ENCODE results near the gene NUP210.

GRCh38 chr3:13393427-13394360 is 26.4 kb downstream of the NUP210 start:
- TF ChIP-seq, protein P1, sequence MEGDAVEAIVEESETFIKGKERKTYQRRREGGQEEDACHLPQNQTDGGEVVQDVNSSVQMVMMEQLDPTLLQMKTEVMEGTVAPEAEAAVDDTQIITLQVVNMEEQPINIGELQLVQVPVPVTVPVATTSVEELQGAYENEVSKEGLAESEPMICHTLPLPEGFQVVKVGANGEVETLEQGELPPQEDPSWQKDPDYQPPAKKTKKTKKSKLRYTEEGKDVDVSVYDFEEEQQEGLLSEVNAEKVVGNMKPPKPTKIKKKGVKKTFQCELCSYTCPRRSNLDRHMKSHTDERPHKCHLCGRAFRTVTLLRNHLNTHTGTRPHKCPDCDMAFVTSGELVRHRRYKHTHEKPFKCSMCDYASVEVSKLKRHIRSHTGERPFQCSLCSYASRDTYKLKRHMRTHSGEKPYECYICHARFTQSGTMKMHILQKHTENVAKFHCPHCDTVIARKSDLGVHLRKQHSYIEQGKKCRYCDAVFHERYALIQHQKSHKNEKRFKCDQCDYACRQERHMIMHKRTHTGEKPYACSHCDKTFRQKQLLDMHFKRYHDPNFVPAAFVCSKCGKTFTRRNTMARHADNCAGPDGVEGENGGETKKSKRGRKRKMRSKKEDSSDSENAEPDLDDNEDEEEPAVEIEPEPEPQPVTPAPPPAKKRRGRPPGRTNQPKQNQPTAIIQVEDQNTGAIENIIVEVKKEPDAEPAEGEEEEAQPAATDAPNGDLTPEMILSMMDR (IDR thresholded peaks at IDR 0.05), result no peak
- no peak for TF ChIP-seq POLR2A (IDR thresholded peaks at IDR 0.05)
